Sigmoid colon (tissue), 4 donors: ENCODE measurements around the gene MVB12B.

ENCODE experiments used
- EP300 ChIP-seq, 4 donors: sonication (generic); formaldehyde crosslinking; IDR thresholded peaks; one replicate each; pipeline ENCODE4 v1.6.1; 2017; ENCODE audit warnings: antibody characterized with exemption in 4 of 4
- POLR2AphosphoS5 ChIP-seq, 4 donors: sonication (generic); formaldehyde crosslinking; IDR thresholded peaks; one replicate each; pipeline ENCODE4 v1.6.1; 2017; ENCODE audit warnings: antibody characterized with exemption in 4 of 4

DNA sequence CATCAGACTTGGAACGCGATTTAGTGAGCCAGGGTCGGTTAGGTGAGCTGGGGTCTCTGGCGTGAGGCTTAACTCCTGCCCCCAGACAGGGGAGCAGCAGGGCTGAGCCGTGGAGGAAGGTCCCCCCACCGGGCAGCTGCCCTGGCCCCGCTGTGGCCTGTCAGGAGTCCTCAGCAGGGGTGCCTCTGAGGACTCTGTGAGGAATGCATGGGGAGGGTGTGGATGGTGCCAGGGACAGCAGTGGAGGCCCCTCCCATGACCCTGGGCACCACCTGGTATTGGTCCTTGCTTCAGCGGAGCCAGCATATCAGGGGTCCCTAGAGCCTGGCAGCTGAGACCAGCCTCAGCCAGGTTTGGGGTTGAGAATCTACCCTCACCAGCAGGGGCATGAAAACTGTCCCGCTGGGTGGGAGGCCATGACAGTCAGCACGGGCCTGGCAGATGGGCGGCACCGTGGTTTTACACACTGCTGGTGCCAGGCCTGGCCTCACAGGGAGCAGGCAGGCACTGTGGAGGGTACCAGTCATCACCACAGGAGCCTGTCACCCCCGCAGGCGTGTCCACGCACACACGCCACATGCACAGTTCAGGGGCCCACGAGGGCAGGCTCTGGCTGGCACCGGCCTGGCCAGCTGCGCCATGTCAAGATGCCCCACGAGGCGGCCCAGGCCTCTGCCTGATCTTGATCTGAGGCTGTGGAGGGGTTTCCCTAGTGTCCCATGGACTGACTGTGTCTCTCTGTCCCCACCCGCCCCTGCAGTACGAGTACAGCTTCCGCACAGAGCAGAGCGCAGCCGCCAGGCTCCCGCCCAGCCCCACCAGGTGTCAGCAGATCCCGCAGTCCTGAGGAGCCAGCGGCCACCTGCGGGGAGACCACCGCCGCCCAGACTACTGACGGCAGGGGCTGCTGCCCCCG lies 176.0 kb downstream of the MVB12B start:
- no peak for TF ChIP-seq POLR2AphosphoS5 (IDR thresholded peaks at IDR 0.05)
- no peak for TF ChIP-seq EP300 (IDR thresholded peaks at IDR 0.05)
